HFF-Myc (cell line): ENCODE measurements around the gene USP53.
"Not testable (repeated sequence)": the region's sequence is repeated elsewhere in the genome, so short reads cannot be mapped to it uniquely, and the experiment has no call there.

Source experiments
- DNase-seq: peaks from one replicate; pipeline ENCODE4 v3.0.0-alpha.2; 2011; ENCODE audit warnings: low read depth; ENCODE audit errors: extremely low read depth
- H3K4me3 ChIP-seq: replicated peaks from 2 replicates; pipeline ENCODE4 v1.5.1; 2011; ENCODE audit warnings: low read depth, mild to moderate bottlenecking, control low read depth, low read length
- TF ChIP-seq, protein P1 (sequence below): IDR thresholded peaks from 2 replicates; pipeline ENCODE4 v1.5.1; 2012; ENCODE audit warnings: mild to moderate bottlenecking, low read depth, low read length, control low read depth; ENCODE audit errors: missing control alignments

USP53 gene

DNA sequence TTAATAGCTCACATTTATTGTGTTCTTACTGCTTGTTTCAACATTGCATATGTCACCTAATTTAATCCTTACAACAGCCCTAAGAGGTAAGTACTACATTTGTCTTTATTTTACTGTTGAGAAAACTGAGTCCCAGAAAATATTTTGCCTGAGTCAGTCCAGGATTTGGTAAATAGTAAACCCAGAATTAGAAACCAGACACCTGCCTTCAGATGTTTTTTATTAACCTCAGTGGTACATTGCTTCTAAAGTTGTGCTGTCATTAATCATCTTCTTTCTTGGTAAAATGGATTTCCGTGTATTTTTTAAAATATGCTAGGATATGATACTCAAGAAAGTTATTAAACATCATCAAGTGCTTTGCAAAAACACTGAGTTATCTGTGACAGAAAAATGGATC, 31.4 kb downstream of the USP53 start:
- no peak for DNase-seq
- TF ChIP-seq, protein P1, sequence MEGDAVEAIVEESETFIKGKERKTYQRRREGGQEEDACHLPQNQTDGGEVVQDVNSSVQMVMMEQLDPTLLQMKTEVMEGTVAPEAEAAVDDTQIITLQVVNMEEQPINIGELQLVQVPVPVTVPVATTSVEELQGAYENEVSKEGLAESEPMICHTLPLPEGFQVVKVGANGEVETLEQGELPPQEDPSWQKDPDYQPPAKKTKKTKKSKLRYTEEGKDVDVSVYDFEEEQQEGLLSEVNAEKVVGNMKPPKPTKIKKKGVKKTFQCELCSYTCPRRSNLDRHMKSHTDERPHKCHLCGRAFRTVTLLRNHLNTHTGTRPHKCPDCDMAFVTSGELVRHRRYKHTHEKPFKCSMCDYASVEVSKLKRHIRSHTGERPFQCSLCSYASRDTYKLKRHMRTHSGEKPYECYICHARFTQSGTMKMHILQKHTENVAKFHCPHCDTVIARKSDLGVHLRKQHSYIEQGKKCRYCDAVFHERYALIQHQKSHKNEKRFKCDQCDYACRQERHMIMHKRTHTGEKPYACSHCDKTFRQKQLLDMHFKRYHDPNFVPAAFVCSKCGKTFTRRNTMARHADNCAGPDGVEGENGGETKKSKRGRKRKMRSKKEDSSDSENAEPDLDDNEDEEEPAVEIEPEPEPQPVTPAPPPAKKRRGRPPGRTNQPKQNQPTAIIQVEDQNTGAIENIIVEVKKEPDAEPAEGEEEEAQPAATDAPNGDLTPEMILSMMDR, result no peak
- H3K4me3 ChIP-seq, result no peak overlapping the region

DNA sequence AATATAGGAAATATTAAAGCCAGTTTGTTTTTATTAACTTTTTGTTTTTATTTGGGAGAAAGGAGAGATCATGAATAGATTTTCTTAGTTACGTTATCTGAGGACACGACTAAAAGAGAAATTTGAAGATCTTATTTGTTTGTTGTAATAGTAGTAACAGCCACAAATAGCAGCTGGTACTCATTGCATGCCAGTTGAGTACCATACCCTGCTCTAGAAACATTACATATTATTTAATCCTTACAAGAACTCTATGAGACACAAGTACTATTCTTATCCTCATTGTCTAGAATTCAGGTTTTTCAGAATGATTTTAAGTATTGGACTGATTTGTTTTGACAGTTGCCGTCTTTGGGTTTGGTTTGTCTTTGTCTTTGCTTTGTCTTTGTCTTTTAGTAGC, 31.8 kb downstream of the USP53 start:
- no peak overlapping the region for H3K4me3 ChIP-seq
- TF ChIP-seq, protein P1, result no peak
- DNase-seq, result no peak

DNA sequence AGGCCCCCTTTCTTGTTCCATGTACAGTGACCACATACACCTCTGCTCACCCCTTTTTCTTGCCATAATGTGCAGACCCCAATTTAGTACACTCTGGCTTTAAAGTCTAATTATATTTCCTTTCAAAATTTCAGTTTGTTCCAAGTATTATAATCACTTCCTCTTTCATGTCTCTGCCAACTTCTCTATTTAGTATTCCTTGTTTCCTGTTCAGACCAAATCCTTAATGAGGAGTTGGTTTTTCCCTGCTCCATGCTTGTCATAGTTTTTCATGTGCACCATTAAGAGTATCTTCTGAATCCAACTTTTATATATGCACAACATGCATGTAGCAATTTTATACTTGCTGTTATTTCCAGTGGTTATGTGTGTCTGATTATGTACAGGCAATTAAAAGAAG, 32.3 kb downstream of the USP53 start:
- DNase-seq, result no peak
- TF ChIP-seq, protein P1, result no peak

DNA sequence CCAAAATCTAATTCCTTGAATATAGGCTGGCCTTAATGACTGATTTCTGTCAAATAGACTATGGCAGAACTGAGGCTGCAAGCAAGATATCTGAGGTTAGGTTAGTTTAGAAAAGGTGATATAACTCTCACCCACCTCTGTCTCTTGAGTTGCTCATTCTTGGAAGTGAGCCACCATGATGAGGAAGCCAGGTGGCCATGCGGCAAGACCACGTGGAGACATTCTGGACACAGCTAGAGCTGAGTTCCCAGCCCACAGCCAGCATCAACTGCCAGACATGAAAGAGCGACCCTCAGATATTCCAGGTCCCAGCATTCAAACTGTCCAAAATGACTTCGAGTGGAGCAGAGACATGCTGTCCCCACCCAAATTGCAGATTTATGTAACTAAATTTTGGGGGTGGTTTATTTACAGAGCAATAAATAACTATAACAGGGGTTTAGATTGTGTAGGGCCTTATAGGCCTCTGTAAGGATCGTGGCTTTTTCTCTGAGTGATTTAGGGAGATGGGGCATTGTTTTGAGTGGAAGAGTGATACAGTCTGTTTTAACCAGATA, 33.7 kb downstream of the USP53 start:
- DNase-seq, result no peak
- H3K4me3 ChIP-seq, result no peak overlapping the region
- TF ChIP-seq, protein P1, result no peak

More for the DNA sequence above, 32.3 kb downstream of the USP53 start:
- H3K4me3 ChIP-seq, result no peak overlapping the region

DNA sequence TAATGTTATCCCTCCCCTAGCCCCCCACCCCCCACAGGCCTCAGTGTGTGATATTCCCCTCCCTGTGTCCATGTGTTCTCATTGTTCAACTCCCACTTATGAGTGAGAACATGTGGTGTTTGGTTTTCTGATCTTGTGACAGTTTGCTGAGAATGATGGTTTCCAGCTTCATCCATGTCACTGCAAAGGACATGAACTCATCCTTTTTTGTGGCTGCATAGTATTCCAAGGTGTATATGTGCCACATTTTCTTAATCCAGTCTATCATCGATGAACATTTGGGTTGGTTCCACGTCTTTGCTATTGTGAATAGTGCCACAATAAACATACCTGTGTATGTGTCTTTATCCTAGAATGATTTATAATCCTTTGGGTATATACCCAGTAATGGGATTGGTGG, 38.5 kb downstream of the USP53 start:
- not testable (repeated sequence) for DNase-seq, H3K4me3 ChIP-seq

DNA sequence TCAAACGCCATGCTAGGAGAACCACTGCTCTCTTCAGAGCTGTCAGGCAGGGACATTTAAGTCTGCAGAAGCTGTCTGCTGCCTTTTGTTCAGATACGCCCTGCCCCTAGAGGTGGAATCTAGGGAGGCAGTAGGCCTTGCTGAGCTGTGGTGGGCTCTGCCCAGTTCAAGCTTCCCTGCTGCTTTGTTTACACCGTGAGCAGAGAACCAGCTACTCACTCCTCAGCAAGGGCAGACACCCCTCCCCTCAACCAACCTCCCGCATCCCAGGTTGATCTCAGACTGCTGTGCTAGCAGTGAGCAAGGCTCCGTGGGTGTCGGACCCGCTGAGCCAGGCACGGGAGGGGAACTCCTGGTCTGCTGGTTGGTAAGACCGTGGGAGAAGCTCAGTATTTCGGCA, 42.7 kb downstream of the USP53 start:
- DNase-seq, H3K4me3 ChIP-seq: not testable (repeated sequence)

DNA sequence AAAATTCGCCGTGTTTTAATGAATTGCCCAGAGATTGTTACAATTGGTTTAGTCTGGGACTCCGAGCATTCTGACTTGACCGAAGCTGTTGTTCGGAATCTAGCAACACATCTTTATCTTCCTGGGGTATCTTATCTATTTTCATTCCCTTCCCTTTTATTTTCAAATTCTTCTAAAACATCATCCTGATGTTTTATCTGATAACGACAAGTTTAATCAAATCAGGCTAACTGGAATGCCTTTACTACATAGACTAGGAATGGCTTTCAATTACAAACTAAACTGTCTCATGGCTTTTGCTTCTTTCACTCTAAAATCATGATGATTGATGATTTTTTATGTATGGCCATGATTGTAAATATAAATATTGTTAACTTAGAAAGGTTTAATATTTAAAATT, 48.0 kb downstream of the USP53 start:
- H3K4me3 ChIP-seq, result no peak overlapping the region
- TF ChIP-seq, protein P1, result no peak
- no peak for DNase-seq

DNA sequence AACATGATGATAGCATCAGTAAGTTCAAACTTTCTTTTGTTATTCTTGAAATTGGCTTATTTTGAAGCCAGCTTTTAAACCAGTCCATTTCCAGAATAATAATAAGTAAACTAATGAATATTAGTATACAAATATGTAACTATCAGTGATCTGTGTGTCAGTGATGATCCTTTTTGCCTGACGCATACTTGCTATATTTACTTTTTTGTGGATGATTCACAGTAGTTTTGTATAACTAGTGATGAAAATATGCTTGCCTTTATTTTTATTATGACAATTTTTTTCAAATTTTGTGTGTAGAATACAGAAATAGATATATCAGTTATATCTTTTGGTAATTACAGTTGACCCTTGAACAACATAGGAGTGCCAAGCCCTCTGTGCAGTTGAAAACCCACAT, 49.5 kb downstream of the USP53 start:
- TF ChIP-seq, protein P1, result no peak
- H3K4me3 ChIP-seq, result no peak overlapping the region
- no peak for DNase-seq
